ENCODE data around the gene RNF220. TPM values are rescaled to one million over a fixed set of nuclear protein-coding genes. Genes with fewer than 3 reads are reported as not detected.

RNF220 gene
- total and polyA plus RNA-seq, 9 donors, result 58.0 to 101 (median 64.7) TPM

GRCh38 chr1:44681905-44682882 lies 277.1 kb downstream of the RNF220 start:
- intact Hi-C loops (cut with DNase I), result no loop called here
- DNase-seq, result no peak
- TF ChIP-seq EP300 (IDR thresholded peaks at IDR 0.05) (no peak), CTCF (IDR thresholded peaks at IDR 0.05) (no peak), POLR2A (IDR thresholded peaks at IDR 0.05) (no peak)

GRCh38 chr1:44682883-44683265 lies 277.8 kb downstream of the RNF220 start:
- no peak overlapping the region for H3K4me3 ChIP-seq
- H3K4me1 ChIP-seq (ENCODE audit: insufficient read depth), result peaks cover 2% of the 10 kb centered on the region
- DNase-seq, result no peak
- TF ChIP-seq CTCF (IDR thresholded peaks at IDR 0.05), result no peak
- TF ChIP-seq EP300 (IDR thresholded peaks at IDR 0.05), result no peak
- no peak for TF ChIP-seq POLR2A (IDR thresholded peaks at IDR 0.05)
- H3K9me3 ChIP-seq, result no peaks in the 10 kb centered on the region
- no peak overlapping the region for H3K27ac ChIP-seq
- H3K27me3 ChIP-seq, result no peaks in the 10 kb centered on the region
- H3K36me3 ChIP-seq, result no peaks in the 10 kb centered on the region
- intact Hi-C loops (cut with DNase I), result no loop called here
- WGBS, 3 donors, result 92 to 96% (median 95%) methylated on average over 3 of the region's 3 CpGs

More at GRCh38 chr1:44681905-44682882, 277.1 kb downstream of the RNF220 start:
- Histone ChIP-seq H3K4me1 (ENCODE audit: insufficient read depth) (peaks cover 2% of the 10 kb centered on the region), H3K9me3 (no peaks in the 10 kb centered on the region), H3K27ac (no peak overlapping the region), H3K27me3 (no peaks in the 10 kb centered on the region), H3K36me3 (no peaks in the 10 kb centered on the region), H3K4me3 (no peak overlapping the region)
- WGBS, 3 donors, result 84 to 88% (median 87%) methylated on average over 14 of the region's 14 CpGs

GRCh38 chr1:44684525-44684924 lies 279.5 kb downstream of the RNF220 start:
- no peak overlapping the region for H3K27ac ChIP-seq
- H3K27me3 ChIP-seq, result no peaks in the 10 kb centered on the region
- no peak overlapping the region for H3K4me3 ChIP-seq
- intact Hi-C loops (cut with DNase I), result no loop called here
- H3K9me3 ChIP-seq, result no peaks in the 10 kb centered on the region
- TF ChIP-seq EP300 (IDR thresholded peaks at IDR 0.05) (no peak), CTCF (IDR thresholded peaks at IDR 0.05) (no peak), POLR2A (IDR thresholded peaks at IDR 0.05) (no peak)
- H3K4me1 ChIP-seq (ENCODE audit: insufficient read depth), result peaks cover 6% of the 10 kb centered on the region
- DNase-seq, result no peak
- WGBS, 3 donors, result 93 to 100% (median 100%) methylated on average over 1 of the region's 1 CpG
- H3K36me3 ChIP-seq, result no peaks in the 10 kb centered on the region

- Histone ChIP-seq H3K4me1 (ENCODE audit: insufficient read depth) (peaks cover 6% of the 10 kb centered on the region), H3K4me3 (no peak overlapping the region), H3K9me3 (no peaks in the 10 kb centered on the region), H3K36me3 (no peaks in the 10 kb centered on the region), H3K27me3 (no peaks in the 10 kb centered on the region), H3K27ac (no peak overlapping the region)
- intact Hi-C loops (cut with DNase I), result no loop called here
- DNase-seq, result no peak
- 90 to 96% (median 92%) methylated on average over 4 of the region's 4 CpGs for WGBS, 3 donors
- TF ChIP-seq POLR2A (IDR thresholded peaks at IDR 0.05) (no peak), CTCF (IDR thresholded peaks at IDR 0.05) (no peak), EP300 (IDR thresholded peaks at IDR 0.05) (no peak)
Observed at GRCh38 chr1:44685218-44685617, 280.2 kb downstream of the RNF220 start.
